LNCaP clone FGC (cell line): ENCODE measurements around the gene FILIP1L.

Experiments used
- DNase-seq: peaks from one replicate; pipeline ENCODE4 v3.0.0-alpha.2; 2011; ENCODE audit warnings: low read depth
- H3K4me3 ChIP-seq: 2 replicates; pipeline ENCODE4 v1.5.1; 2011; ENCODE audit warnings: mild to moderate bottlenecking, low read depth, low read length, control low read depth
- CTCF ChIP-seq: IDR thresholded peaks from 2 replicates; pipeline ENCODE4 v1.5.1; 2012; ENCODE audit warnings: mild to moderate bottlenecking; ENCODE audit not compliant: control insufficient read depth, insufficient read depth; ENCODE audit errors: extremely low read depth

The FILIP1L gene

DNA sequence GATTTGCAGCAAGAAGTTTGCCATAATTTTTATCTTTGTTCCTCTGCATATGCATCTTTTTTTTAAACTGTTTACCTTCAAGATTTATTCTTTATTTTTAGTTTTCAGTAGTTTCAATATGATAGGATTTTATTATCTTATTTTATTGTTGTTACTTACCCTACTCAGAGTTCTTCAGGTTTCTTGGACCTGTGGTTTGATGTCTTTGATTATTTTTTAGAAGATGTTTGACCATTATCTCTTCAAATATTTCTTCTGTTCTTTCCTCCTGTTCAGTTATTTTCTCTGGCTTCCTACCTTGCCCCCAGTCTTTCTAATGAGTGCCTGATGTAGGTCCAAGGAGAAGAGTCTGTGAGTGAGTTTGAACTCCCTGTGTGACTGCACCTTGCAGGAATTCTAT lies 137.7 kb downstream of the FILIP1L start:
- DNase-seq = no peak
- H3K4me3 ChIP-seq = no peak overlapping the region
- no peak for TF ChIP-seq CTCF

GRCh38 chr3:99974989-99975388 lies 139.3 kb downstream of the FILIP1L start:
- TF ChIP-seq CTCF = no peak
- no peak for DNase-seq
- no peak overlapping the region for H3K4me3 ChIP-seq

GRCh38 chr3:99972380-99973104 lies 141.8 kb downstream of the FILIP1L start:
- DNase-seq = no peak
- no peak overlapping the region for H3K4me3 ChIP-seq
- no peak for TF ChIP-seq CTCF

- no peak for TF ChIP-seq CTCF
- DNase-seq = no peak
- no peak overlapping the region for H3K4me3 ChIP-seq
Observed at GRCh38 chr3:99971761-99972160, 142.5 kb downstream of the FILIP1L start.

- DNase-seq = no peak
- no peak for TF ChIP-seq CTCF
- no peak overlapping the region for H3K4me3 ChIP-seq
Observed at GRCh38 chr3:99970198-99970597, 144.1 kb downstream of the FILIP1L start.

DNA sequence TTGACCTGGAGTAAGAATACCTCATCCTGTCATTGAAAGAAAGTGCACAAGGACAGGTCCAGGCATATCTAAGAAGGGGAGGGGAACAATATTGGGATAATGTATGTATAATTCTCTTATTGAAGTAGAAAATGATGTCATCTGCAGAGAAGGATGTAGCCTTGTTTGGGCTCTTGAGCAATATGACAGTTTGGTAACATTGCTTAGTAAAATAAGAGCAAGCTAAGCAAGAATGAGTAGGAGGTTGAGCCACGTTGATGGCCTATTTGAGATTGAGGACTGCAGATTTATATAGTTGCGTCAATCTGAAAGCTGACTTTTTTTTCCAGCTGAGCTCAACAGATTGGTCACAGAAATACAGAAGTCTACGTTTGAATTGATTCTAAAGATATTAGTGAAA lies 145.2 kb downstream of the FILIP1L start:
- DNase-seq = no peak
- no peak for TF ChIP-seq CTCF
- H3K4me3 ChIP-seq = no peak overlapping the region

DNA sequence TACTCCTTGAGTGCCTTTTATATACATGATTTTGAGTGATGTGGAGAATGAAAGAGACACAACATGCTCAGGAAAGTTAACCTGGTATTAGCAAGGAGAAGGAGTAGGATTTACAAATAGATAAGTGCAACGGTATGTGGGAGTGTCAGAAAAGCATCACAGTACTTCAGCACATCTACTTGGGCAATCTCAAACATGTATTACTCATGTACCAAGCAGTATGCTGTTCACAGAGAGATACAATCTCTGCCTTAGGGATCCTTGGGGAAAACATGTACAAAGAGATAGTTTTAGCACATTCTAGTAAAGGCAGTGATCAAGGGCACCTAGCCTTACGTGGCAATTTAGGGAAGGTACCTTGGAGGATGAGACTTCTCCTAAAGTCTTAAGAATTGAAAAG lies 146.5 kb downstream of the FILIP1L start:
- no peak for DNase-seq
- H3K4me3 ChIP-seq = no peak overlapping the region
- no peak for TF ChIP-seq CTCF
